OCI-LY3 (cell line): ENCODE measurements around the gene PALD1.

Experiments used
- CTCF ChIP-seq: fragments of 200-600, 300-600 bp; sonication (generic); IDR thresholded peaks from 2 replicates; pipeline ENCODE4 v1.5.1; 2014; ENCODE audit warnings: antibody characterized with exemption, low read length, low read depth
- EZH2phosphoT487 ChIP-seq: fragments of 200-600 bp; shearing (Covaris generic); IDR thresholded peaks from 2 replicates; pipeline ENCODE4 v1.6.1; 2018; ENCODE audit warnings: antibody characterized with exemption, mixed run types, low read depth

- TF ChIP-seq CTCF: no peak
- TF ChIP-seq EZH2phosphoT487: no peak
Observed at GRCh38 chr10:70502406-70502805, 23.8 kb downstream of the PALD1 start.
